WTC11 (cell line): Measurements from ENCODE around the gene KAT7. TPM values are rescaled to one million over a fixed set of nuclear protein-coding genes. Genes with fewer than 3 reads are reported as not detected.
A peak's percentile ranks its signal among the peaks of the same experiment; 100 is the strongest.

Experiments
- ATAC-seq: fragments of 200-7000 bp; cut with Tn5 transposase; 2 replicates; pipeline ENCODE4 v1.10.0; 2021; ENCODE audit warnings: mild to moderate bottlenecking, moderate library complexity
- CTCF ChIA-PET: fragments of 300-600 bp; sonication (Branson Sonifier 250); formaldehyde crosslinking; loops from one replicate; lab custom pipeline; 2021; ENCODE audit warnings: antibody characterized with exemption; lab: Charles Lee
- POLR2A ChIA-PET: fragments of 350-600 bp; sonication (Branson Sonifier 250); formaldehyde crosslinking; loops from one replicate; lab custom pipeline; 2021; ENCODE audit warnings: antibody characterized with exemption; lab: Charles Lee
- DNase-seq: peaks from one replicate; pipeline ENCODE4 v3.0.0; 2021; ENCODE audit warnings: low spot score
- H3K27ac Mint-ChIP-seq: 2 replicates; pipeline ENCODE4 v1.8.0; 2021; ENCODE audit warnings: mixed read lengths
- H3K27me3 Mint-ChIP-seq: 2 replicates; pipeline ENCODE4 v1.8.0; 2021; ENCODE audit warnings: low read depth, mild to moderate bottlenecking, moderate library complexity, mixed read lengths
- H3K36me3 Mint-ChIP-seq: 2 replicates; pipeline ENCODE4 v1.8.0; 2021; ENCODE audit warnings: mixed read lengths
- H3K4me1 Mint-ChIP-seq: 2 replicates; pipeline ENCODE4 v1.8.0; 2022; ENCODE audit warnings: mixed read lengths
- H3K4me3 Mint-ChIP-seq: 2 replicates; pipeline ENCODE4 v1.8.0; 2021; ENCODE audit warnings: mild to moderate bottlenecking, moderate library complexity, mixed read lengths
- H3K9me3 Mint-ChIP-seq: 2 replicates; pipeline ENCODE4 v1.8.0; 2021; ENCODE audit warnings: mixed read lengths
- ERG ChIP-seq: fragments of 250-450 bp; sonication (Bioruptor Pico); IDR thresholded peaks from 2 replicates; pipeline ENCODE4 v1.8.0; 2021; ENCODE audit warnings: mild to moderate bottlenecking
- ESRRA ChIP-seq: sonication (generic); formaldehyde crosslinking; IDR thresholded peaks from 2 replicates; pipeline ENCODE4 v1.8.1; 2022; ENCODE audit warnings: mild to moderate bottlenecking, missing genetic modification reagents, borderline replicate concordance
- GTF2I ChIP-seq: fragments of 250-450 bp; sonication (Bioruptor Pico); conservative IDR thresholded peaks from 2 replicates; pipeline ENCODE4 v1.4.0; 2021; ENCODE audit warnings: mild to moderate bottlenecking
- HMGXB4 ChIP-seq: sonication (generic); formaldehyde crosslinking; IDR thresholded peaks from 2 replicates; pipeline ENCODE4 v1.8.1; 2023; ENCODE audit warnings: mild to moderate bottlenecking, moderate library complexity, missing genetic modification reagents
- MXD4 ChIP-seq: fragments of 250-450 bp; sonication (Bioruptor Pico); IDR thresholded peaks from 2 replicates; pipeline ENCODE4 v1.8.0; 2021; ENCODE audit warnings: mild to moderate bottlenecking, moderate library complexity, borderline replicate concordance
- NFATC4 ChIP-seq: fragments of 250-450 bp; sonication (Bioruptor Pico); IDR thresholded peaks from 2 replicates; pipeline ENCODE4 v1.9.0; 2021; ENCODE audit warnings: mild to moderate bottlenecking
- NFE2L1 ChIP-seq: sonication (generic); formaldehyde crosslinking; IDR thresholded peaks from 2 replicates; pipeline ENCODE4 v1.8.1; 2023; ENCODE audit warnings: missing genetic modification reagents
- RORB ChIP-seq: fragments of 250-450 bp; sonication (Bioruptor Pico); IDR thresholded peaks from 2 replicates; pipeline ENCODE4 v1.9.0; 2021; ENCODE audit warnings: mild to moderate bottlenecking
- TP53 ChIP-seq: sonication (generic); formaldehyde crosslinking; IDR thresholded peaks from 2 replicates; pipeline ENCODE4 v1.8.1; 2023; ENCODE audit warnings: mild to moderate bottlenecking, missing genetic modification reagents
- ZNF121 ChIP-seq: sonication (generic); formaldehyde crosslinking; IDR thresholded peaks from 2 replicates; pipeline ENCODE4 v1.8.0; 2023; ENCODE audit warnings: missing genetic modification reagents
- ZNF281 ChIP-seq: sonication (generic); formaldehyde crosslinking; IDR thresholded peaks from 2 replicates; pipeline ENCODE4 v1.8.0; 2023; ENCODE audit warnings: mild to moderate bottlenecking, missing genetic modification reagents
- ZNF416 ChIP-seq: fragments of 250-450 bp; sonication (Bioruptor Pico); IDR thresholded peaks from 2 replicates; pipeline ENCODE4 v1.9.0; 2021; ENCODE audit warnings: mild to moderate bottlenecking, inconsistent platforms
- total RNA-seq: library from RNA; stranded (reverse); gene quantifications from 3 replicates; pipeline ENCODE4 v1.2.3, GENCODE V29; 2021
- TF ChIP-seq, protein P1 (sequence below): sonication (generic); formaldehyde crosslinking; IDR thresholded peaks from 2 replicates; pipeline ENCODE4 v1.8.0; 2022; ENCODE audit warnings: mild to moderate bottlenecking, missing genetic modification reagents
- TF ChIP-seq, protein P2 (sequence below): sonication (generic); formaldehyde crosslinking; IDR thresholded peaks from 2 replicates; pipeline ENCODE4 v1.8.0; 2022; ENCODE audit warnings: mild to moderate bottlenecking, missing genetic modification reagents
- TF ChIP-seq, protein P3 (sequence below): fragments of 250-450 bp; sonication (Bioruptor Pico); IDR thresholded peaks from 2 replicates; pipeline ENCODE4 v1.9.0; 2021; ENCODE audit warnings: mild to moderate bottlenecking, borderline replicate concordance

The KAT7 gene
- total RNA-seq, 1 experiment from 2014 or later = 199 TPM

GRCh38 chr17:49788478-49789242 is at the start of gene KAT7 (continued):
- TF ChIP-seq, protein P1, sequence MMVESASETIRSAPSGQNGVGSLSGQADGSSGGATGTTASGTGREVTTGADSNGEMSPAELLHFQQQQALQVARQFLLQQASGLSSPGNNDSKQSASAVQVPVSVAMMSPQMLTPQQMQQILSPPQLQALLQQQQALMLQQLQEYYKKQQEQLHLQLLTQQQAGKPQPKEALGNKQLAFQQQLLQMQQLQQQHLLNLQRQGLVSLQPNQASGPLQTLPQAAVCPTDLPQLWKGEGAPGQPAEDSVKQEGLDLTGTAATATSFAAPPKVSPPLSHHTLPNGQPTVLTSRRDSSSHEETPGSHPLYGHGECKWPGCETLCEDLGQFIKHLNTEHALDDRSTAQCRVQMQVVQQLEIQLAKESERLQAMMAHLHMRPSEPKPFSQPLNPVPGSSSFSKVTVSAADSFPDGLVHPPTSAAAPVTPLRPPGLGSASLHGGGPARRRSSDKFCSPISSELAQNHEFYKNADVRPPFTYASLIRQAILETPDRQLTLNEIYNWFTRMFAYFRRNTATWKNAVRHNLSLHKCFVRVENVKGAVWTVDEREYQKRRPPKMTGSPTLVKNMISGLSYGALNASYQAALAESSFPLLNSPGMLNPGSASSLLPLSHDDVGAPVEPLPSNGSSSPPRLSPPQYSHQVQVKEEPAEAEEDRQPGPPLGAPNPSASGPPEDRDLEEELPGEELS = no peak
- peak; percentile 43; the same call in 1 of the 2 replicates for TF ChIP-seq HMGXB4 (CRISPR knock-in tag)

GRCh38 chr17:49739641-49740271 is 48.7 kb upstream of the KAT7 start:
- TF ChIP-seq ZNF121 (CRISPR knock-in tag) (no peak), ZNF416 (CRISPR knock-in tag) (no peak), NFATC4 (CRISPR knock-in tag) (no peak), ERG (no peak), NFE2L1 (CRISPR knock-in tag) (no peak), MXD4 (no peak), ZNF281 (CRISPR knock-in tag) (no peak), GTF2I (CRISPR knock-in tag) (no peak), TP53 (CRISPR knock-in tag) (no peak), RORB (CRISPR knock-in tag) (no peak), ESRRA (CRISPR knock-in tag) (no peak)
- TF ChIP-seq, protein P2, sequence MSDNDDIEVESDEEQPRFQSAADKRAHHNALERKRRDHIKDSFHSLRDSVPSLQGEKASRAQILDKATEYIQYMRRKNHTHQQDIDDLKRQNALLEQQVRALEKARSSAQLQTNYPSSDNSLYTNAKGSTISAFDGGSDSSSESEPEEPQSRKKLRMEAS (CRISPR knock-in tag) = no peak
- TF ChIP-seq, protein P3, sequence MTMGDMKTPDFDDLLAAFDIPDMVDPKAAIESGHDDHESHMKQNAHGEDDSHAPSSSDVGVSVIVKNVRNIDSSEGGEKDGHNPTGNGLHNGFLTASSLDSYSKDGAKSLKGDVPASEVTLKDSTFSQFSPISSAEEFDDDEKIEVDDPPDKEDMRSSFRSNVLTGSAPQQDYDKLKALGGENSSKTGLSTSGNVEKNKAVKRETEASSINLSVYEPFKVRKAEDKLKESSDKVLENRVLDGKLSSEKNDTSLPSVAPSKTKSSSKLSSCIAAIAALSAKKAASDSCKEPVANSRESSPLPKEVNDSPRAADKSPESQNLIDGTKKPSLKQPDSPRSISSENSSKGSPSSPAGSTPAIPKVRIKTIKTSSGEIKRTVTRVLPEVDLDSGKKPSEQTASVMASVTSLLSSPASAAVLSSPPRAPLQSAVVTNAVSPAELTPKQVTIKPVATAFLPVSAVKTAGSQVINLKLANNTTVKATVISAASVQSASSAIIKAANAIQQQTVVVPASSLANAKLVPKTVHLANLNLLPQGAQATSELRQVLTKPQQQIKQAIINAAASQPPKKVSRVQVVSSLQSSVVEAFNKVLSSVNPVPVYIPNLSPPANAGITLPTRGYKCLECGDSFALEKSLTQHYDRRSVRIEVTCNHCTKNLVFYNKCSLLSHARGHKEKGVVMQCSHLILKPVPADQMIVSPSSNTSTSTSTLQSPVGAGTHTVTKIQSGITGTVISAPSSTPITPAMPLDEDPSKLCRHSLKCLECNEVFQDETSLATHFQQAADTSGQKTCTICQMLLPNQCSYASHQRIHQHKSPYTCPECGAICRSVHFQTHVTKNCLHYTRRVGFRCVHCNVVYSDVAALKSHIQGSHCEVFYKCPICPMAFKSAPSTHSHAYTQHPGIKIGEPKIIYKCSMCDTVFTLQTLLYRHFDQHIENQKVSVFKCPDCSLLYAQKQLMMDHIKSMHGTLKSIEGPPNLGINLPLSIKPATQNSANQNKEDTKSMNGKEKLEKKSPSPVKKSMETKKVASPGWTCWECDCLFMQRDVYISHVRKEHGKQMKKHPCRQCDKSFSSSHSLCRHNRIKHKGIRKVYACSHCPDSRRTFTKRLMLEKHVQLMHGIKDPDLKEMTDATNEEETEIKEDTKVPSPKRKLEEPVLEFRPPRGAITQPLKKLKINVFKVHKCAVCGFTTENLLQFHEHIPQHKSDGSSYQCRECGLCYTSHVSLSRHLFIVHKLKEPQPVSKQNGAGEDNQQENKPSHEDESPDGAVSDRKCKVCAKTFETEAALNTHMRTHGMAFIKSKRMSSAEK = no peak
- Mint-ChIP-seq H3K27me3 (no peaks in the 10 kb centered on the region), H3K36me3 (peaks cover 5% of the 10 kb centered on the region; the same call in 1 of the 2 replicates), H3K27ac (peak overlapping the region; percentile 4; the same call in 1 of the 2 replicates), H3K9me3 (no peaks in the 10 kb centered on the region), H3K4me1 (no peaks in the 10 kb centered on the region), H3K4me3 (no peak overlapping the region)
- POLR2A ChIA-PET = interaction anchor here (0.9 kb wide), 1 partner anchor 127 kb away, joined by 6 read pairs; no protein-coding TSS in a partner anchor
- no peak for ATAC-seq
- no peak for DNase-seq
- CTCF ChIA-PET = interaction anchor here (0.7 kb wide), 1 partner anchor 183 kb away, joined by 3 read pairs; no protein-coding TSS in a partner anchor
